HCT116 (cell line): ENCODE results near the gene CFAP97. TPM values are rescaled to one million over a fixed set of nuclear protein-coding genes. Genes with fewer than 3 reads are reported as not detected.

ENCODE experiments used
- ATAC-seq: fragments of 200-7000 bp; cut with Tn5 transposase; 2 replicates; pipeline ENCODE4 v1.9.1; 2020; ENCODE audit warnings: mild to moderate bottlenecking, moderate library complexity
- BruUV-seq: library from RNA; stranded (reverse); fragments of 400-500 nt; replicated peaks from 2 replicates; lab custom pipeline; 2021; lab: Mats Ljungman, UMichigan
- CTCF ChIA-PET: fragments of 300-600 bp; sonication (Branson Sonifier 250); formaldehyde crosslinking; loops from one replicate; lab custom pipeline; 2021; ENCODE audit warnings: antibody characterized with exemption; lab: Charles Lee
- POLR2A ChIA-PET: fragments of 300-600, 350-600 bp; sonication (Branson Sonifier 250); formaldehyde crosslinking; loops from one replicate; lab custom pipeline; 2021; ENCODE audit warnings: antibody characterized with exemption; lab: Charles Lee
- RAD21 ChIA-PET, 2 experiments: fragments of 300-600 bp; sonication (Branson Sonifier 250); formaldehyde crosslinking; loops; one replicate each; lab custom pipeline; 2023; ENCODE audit warnings: low total read pairs in 2 of 2; ENCODE audit not compliant: uncharacterized antibody in 2 of 2, unreplicated experiment in 2 of 2, low non-redundant PET in 1 of 2; lab: Charles Lee
- DNase-seq: peaks from one replicate; pipeline ENCODE4 v3.0.0-alpha.2; 2010; ENCODE audit warnings: low read depth, low spot score
- H2AFZ ChIP-seq: fragments of 200-600 bp; shearing (Covaris generic), sonication (generic); 2 replicates; pipeline ENCODE4 v1.6.1; 2017; ENCODE audit warnings: low read depth, mixed run types, mixed read lengths, antibody characterized with exemption, low read length; ENCODE audit not compliant: poor library complexity, severe bottlenecking
- H3K27ac ChIP-seq: 2 replicates; pipeline ENCODE4 v1.5.1; 2012; ENCODE audit warnings: low read depth, low read length
- H3K27me3 ChIP-seq: fragments of 200-600 bp; sonication (generic); 2 replicates; pipeline ENCODE4 v1.6.1; 2016; ENCODE audit warnings: mixed run types, low read length, mixed read lengths; ENCODE audit not compliant: insufficient read depth
- H3K36me3 ChIP-seq, 2 experiments: fragments of 200-500 bp in 1 of 2; fragments of 200-600 bp in 1 of 2; sonication (Bioruptor generic) in 1 of 2; sonication (generic) in 1 of 2; 2 replicates each; pipeline versions ENCODE4 v1.5.1 to v1.6.1; 2014 to 2016; ENCODE audit warnings: low read length in 2 of 2, inconsistent platforms in 1 of 2, mixed read lengths in 1 of 2, mixed run types in 1 of 2; ENCODE audit not compliant: insufficient read depth in 2 of 2, control insufficient read depth in 1 of 2
- H3K4me1 ChIP-seq, 2 experiments: fragments of 200-600 bp in 1 of 2; sonication (generic) in 1 of 2; 2 replicates each; pipeline versions ENCODE4 v1.5.1 to v1.6.1; 2012 to 2017; ENCODE audit warnings: low read length in 2 of 2, inconsistent platforms in 1 of 2, mild to moderate bottlenecking in 1 of 2, mixed read lengths in 1 of 2, mixed run types in 1 of 2, moderate library complexity in 1 of 2; ENCODE audit not compliant: insufficient read depth in 2 of 2, control insufficient read depth in 1 of 2
- H3K4me2 ChIP-seq: fragments of 200-600 bp; sonication (generic); 2 replicates; pipeline ENCODE4 v1.6.1; 2017; ENCODE audit warnings: mixed run types, low read length, mixed read lengths
- H3K4me3 ChIP-seq, 2 experiments: fragments of 200-600 bp in 1 of 2; sonication (generic) in 1 of 2; replicated peaks in 1 of 2; 2 replicates each; pipeline ENCODE4 v1.5.1; 2011 to 2016; ENCODE audit warnings: low read length in 2 of 2, control low read depth in 1 of 2, low read depth in 1 of 2, mild to moderate bottlenecking in 1 of 2, mixed read lengths in 1 of 2, mixed run types in 1 of 2
- H3K79me2 ChIP-seq: fragments of 200-600 bp; sonication (generic); 2 replicates; pipeline ENCODE4 v1.6.1; 2017; ENCODE audit warnings: mild to moderate bottlenecking, mixed run types, low read length, moderate library complexity, mixed read lengths; ENCODE audit not compliant: insufficient read depth
- H3K9ac ChIP-seq: fragments of 200-600 bp; sonication (generic); 2 replicates; pipeline ENCODE4 v1.6.1; 2016; ENCODE audit warnings: low read length, mixed read lengths
- H3K9me2 ChIP-seq: fragments of 200-600 bp; sonication (generic), shearing (Covaris generic); 2 replicates; pipeline ENCODE4 v1.6.1; 2017; ENCODE audit warnings: mixed run types, mild to moderate bottlenecking, moderate library complexity; ENCODE audit not compliant: insufficient read depth
- H3K9me3 ChIP-seq, 2 experiments: fragments of 200-500 bp in 1 of 2; fragments of 200-600 bp in 1 of 2; sonication (Bioruptor generic) in 1 of 2; sonication (generic) in 1 of 2; 2 replicates each; pipeline ENCODE4 v1.6.1; 2014 to 2017; ENCODE audit warnings: low read length in 2 of 2, mixed read lengths in 2 of 2, inconsistent platforms in 1 of 2, low read depth in 1 of 2, mild to moderate bottlenecking in 1 of 2, mixed run types in 1 of 2, moderate library complexity in 1 of 2; ENCODE audit not compliant: control insufficient read depth in 1 of 2, insufficient read depth in 1 of 2
- H4K20me1 ChIP-seq: fragments of 200-600 bp; sonication (generic), shearing (Covaris generic); 2 replicates; pipeline ENCODE4 v1.6.1; 2017; ENCODE audit warnings: mixed run types, mild to moderate bottlenecking, moderate library complexity; ENCODE audit not compliant: insufficient read depth
- CTCF ChIP-seq, 3 experiments: fragments of 200-600 bp in 1 of 3; sonication (generic) in 1 of 3; IDR thresholded peaks in 2 of 3; conservative IDR thresholded peaks in 1 of 3; 2 replicates each; pipeline ENCODE4 v1.5.1; 2012 to 2017; ENCODE audit warnings: low read depth in 2 of 3, low read length in 2 of 3, antibody characterized with exemption in 1 of 3, borderline replicate concordance in 1 of 3, control low read depth in 1 of 3, mild to moderate bottlenecking in 1 of 3, mixed read lengths in 1 of 3, mixed run types in 1 of 3, moderate library complexity in 1 of 3; ENCODE audit not compliant: insufficient read depth in 1 of 3
- FOSL1 ChIP-seq: IDR thresholded peaks from 2 replicates; pipeline ENCODE4 v1.6.1; 2012; ENCODE audit warnings: low read depth
- POLR2A ChIP-seq: IDR thresholded peaks from 2 replicates; pipeline ENCODE4 v1.7.0; 2011; ENCODE audit warnings: borderline replicate concordance; ENCODE audit not compliant: insufficient read depth, insufficient read length; ENCODE audit errors: extremely low read depth
- RAD21 ChIP-seq: IDR thresholded peaks from 2 replicates; pipeline ENCODE4 v1.6.1; 2012; ENCODE audit warnings: low read depth, mild to moderate bottlenecking
- REST ChIP-seq: IDR thresholded peaks from 2 replicates; pipeline ENCODE4 v1.6.1; 2012; ENCODE audit warnings: low read depth
- SIN3A ChIP-seq: IDR thresholded peaks from 2 replicates; pipeline ENCODE4 v1.6.1; 2012; ENCODE audit warnings: low read depth
- SRF ChIP-seq: IDR thresholded peaks from 2 replicates; pipeline ENCODE4 v1.6.1; 2012; ENCODE audit warnings: low read depth
- ZBTB33 ChIP-seq: IDR thresholded peaks from 2 replicates; pipeline ENCODE4 v1.6.1; 2011; ENCODE audit warnings: mild to moderate bottlenecking, low read length, moderate library complexity; ENCODE audit not compliant: insufficient replicate concordance; ENCODE audit errors: extremely low read depth
- intact Hi-C: fragments of 100-400 bp; cut with micrococcal nuclease; formaldehyde crosslinking; loops from 2 replicates; pipeline ENCODE4 v1.10.0; 2022
- total RNA-seq: library from RNA; stranded (reverse); gene quantifications from one replicate; pipeline ENCODE4 v1.2.1, GENCODE V29; 2021; ENCODE audit not compliant: unreplicated experiment

The CFAP97 gene
- total RNA-seq, 1 experiment from 2014 or later: 57.7 TPM

- no peak for TF ChIP-seq FOSL1
- DNase-seq: no peak
- no peak overlapping the region for H3K4me2 ChIP-seq
- POLR2A ChIA-PET: interaction anchor here (2.5 kb wide), 1 partner anchor 10 kb away, joined by 11 read pairs; no protein-coding TSS in a partner anchor
- H3K4me1 ChIP-seq: peaks cover 4 to 15% of the 10 kb centered on the region in 2 experiments; a peak in 3 of 4 replicates
- H3K9me3 ChIP-seq: no peaks in the 10 kb centered on the region
- H3K27me3 ChIP-seq: no peaks in the 10 kb centered on the region
- no TSS peak for BruUV-seq
- H3K9me2 ChIP-seq: no peaks in the 10 kb centered on the region
- CTCF ChIA-PET: no interaction called here
- H4K20me1 ChIP-seq: no peaks in the 10 kb centered on the region
- RAD21 ChIA-PET: no interaction called here
- H3K9ac ChIP-seq: no peak overlapping the region
- no peak overlapping the region for H2AFZ ChIP-seq
- H3K79me2 ChIP-seq: no peaks in the 10 kb centered on the region
- H3K4me3 ChIP-seq: no peak overlapping the region
- intact Hi-C loops: no loop called here
- H3K27ac ChIP-seq: no peak overlapping the region
- no peaks in the 10 kb centered on the region for H3K36me3 ChIP-seq
- no peak for ATAC-seq
Measured at GRCh38 chr4:185144601-185145240, 59.1 kb downstream of the CFAP97 start.

- Histone ChIP-seq H4K20me1 (no peaks in the 10 kb centered on the region), H3K4me1 (peaks cover 4 to 15% of the 10 kb centered on the region in 2 experiments; a peak in 3 of 4 replicates), H3K36me3 (no peaks in the 10 kb centered on the region), H2AFZ (no peak overlapping the region), H3K79me2 (no peaks in the 10 kb centered on the region), H3K4me3 (peak overlapping the region; percentile 58 to 70), H3K9me2 (no peaks in the 10 kb centered on the region), H3K27me3 (no peaks in the 10 kb centered on the region)
- CTCF ChIA-PET: interaction anchor here (0.8 to 1.9 kb wide), 6 partner anchors 9 to 138 kb away, joined by 3 to 14 read pairs (median 4); no protein-coding TSS in a partner anchor
- ATAC-seq (peak; percentile 67), DNase-seq (no peak)
- no TSS peak for BruUV-seq
- POLR2A ChIA-PET: interaction anchor here (0.8 to 2.5 kb wide), 7 partner anchors 9 to 287 kb away, joined by 3 to 11 read pairs (median 3); no protein-coding TSS in a partner anchor
- intact Hi-C loops: no loop called here
- TF ChIP-seq ZBTB33: no peak
- TF ChIP-seq POLR2A: no peak
- TF ChIP-seq REST: no peak
- peak; percentile 51; the same call in 1 of the 2 replicates for TF ChIP-seq SRF
- no peak for TF ChIP-seq SIN3A
- no peak for TF ChIP-seq CTCF (IDR thresholded peaks at IDR 0.05 in 2 of 3, conservative IDR thresholded peaks at IDR 0.05 in 1 of 3; ENCODE audit: borderline replicate concordance in 1 of 3, insufficient read depth in 1 of 3, low read depth in 2 of 3, low read length in 2 of 3)
- no peak for TF ChIP-seq RAD21
- TF ChIP-seq, all 23 proteins: peak for 1
- Histone ChIP-seq H3K9me3 (no peaks in the 10 kb centered on the region), H3K9ac (peak overlapping the region; percentile 61), H3K4me2 (peak overlapping the region; percentile 88), H3K27ac (no peak overlapping the region)
- RAD21 ChIA-PET: interaction anchor here in 1 of 2 experiments (1.1 kb wide), 1 partner anchor 162 kb away, joined by 3 read pairs; no protein-coding TSS in a partner anchor
Measured at GRCh38 chr4:185143601-185143969, 60.2 kb downstream of the CFAP97 start.
